ENCODE results near the gene SH2B3. TPM values are rescaled to one million over a fixed set of nuclear protein-coding genes. Genes with fewer than 3 reads are reported as not detected.

The SH2B3 gene
- total and polyA plus RNA-seq, 4 experiments from 2014 or later: 4.2 to 28.2 (median 19.8) TPM

DNA sequence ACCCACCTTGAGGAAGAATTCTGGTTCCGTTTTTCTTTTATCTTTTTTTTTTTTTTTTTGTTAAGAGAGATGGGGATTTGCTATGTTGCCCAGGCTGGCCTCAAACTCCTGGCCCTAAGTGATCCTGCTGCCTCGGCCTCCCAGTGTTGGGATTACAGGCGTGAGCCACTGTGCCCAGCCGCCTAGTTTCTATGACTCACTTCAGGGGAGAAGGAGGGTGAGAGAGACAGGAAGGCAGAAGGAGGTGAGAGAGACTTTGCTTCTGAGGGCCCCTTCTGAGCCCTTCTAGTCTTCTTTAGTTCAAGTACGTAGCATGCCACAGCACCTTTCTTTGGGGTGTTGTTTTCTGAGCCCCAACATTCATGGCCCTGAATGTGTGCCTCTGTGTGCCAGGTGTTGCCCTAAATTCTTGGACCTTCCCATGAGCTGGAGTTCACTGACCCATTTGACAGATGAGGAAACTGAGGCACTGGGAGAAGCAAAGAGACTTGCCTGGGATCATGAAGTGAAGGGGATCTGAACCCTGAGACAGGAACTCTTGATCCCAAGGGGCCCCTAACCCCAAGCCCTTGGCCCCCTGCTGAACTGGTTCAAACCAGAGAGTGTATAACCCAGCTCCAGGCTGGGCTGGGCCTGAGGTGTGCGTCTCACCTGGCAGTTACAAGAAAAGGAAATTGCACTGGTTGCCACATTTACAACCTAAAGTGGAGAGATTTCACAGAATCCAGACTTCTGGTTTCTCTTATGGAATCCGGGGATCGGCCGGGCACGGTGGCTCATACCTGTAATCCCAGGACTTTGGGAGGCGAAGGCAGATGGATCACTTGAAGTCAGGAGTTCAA lies 20.8 kb downstream of the SH2B3 start:
- Mint-ChIP-seq H3K27me3 (no peaks in the 10 kb centered on the region), H3K9me3 (no peaks in the 10 kb centered on the region), H3K4me3 (peak overlapping the region; percentile 46 to 82 (median 72)), H3K4me1 (peaks cover 47 to 89% (median 68%) of the 10 kb centered on the region in 4 donors), H3K36me3 (peaks cover 0 to 30% of the 10 kb centered on the region in 2 donors), H3K27ac (peak overlapping the region; percentile 95 to 100 (median 97))
- ChIA-PET CTCF (ENCODE audit: partially characterized antibody) (interaction anchor here (0.8 to 5.1 kb wide), 10 partner anchors 8 to 30 kb away, joined by 4 to 55 read pairs (median 5); no protein-coding TSS in a partner anchor), POLR2A (ENCODE audit: partially characterized antibody) (interaction anchor here (0.5 to 14.7 kb wide), 7 partner anchors 9 to 260 kb away, joined by 3 to 258 read pairs (median 14); partner anchors contain the start of genes ACAD10, BRAP and SH2B3)
- intact Hi-C loops (cut with micrococcal nuclease): loop anchor here (1.0 kb wide), 1 partner anchor 8 kb away; no protein-coding TSS in a partner anchor
- Histone ChIP-seq H3K36me3 (ENCODE audit: insufficient read depth, low read length) (peaks cover 1% of the 10 kb centered on the region), H3K4me1 (ENCODE audit: insufficient read depth, low read length) (peaks cover 76% of the 10 kb centered on the region), H3K4me3 (ENCODE audit: low read length in 2 of 2) (peak overlapping the region in 1 of 2 donors; percentile 30), H3K27me3 (ENCODE audit: insufficient read depth, low read length) (no peaks in the 10 kb centered on the region), H3K9me3 (ENCODE audit: control insufficient read depth in 1 of 2, low read length in 2 of 2) (no peaks in the 10 kb centered on the region), H3K27ac (ENCODE audit: low read depth, low read length) (peak overlapping the region; percentile 98)
- DNase-seq: peak in 1 of 5 donors; percentile 69

DNA sequence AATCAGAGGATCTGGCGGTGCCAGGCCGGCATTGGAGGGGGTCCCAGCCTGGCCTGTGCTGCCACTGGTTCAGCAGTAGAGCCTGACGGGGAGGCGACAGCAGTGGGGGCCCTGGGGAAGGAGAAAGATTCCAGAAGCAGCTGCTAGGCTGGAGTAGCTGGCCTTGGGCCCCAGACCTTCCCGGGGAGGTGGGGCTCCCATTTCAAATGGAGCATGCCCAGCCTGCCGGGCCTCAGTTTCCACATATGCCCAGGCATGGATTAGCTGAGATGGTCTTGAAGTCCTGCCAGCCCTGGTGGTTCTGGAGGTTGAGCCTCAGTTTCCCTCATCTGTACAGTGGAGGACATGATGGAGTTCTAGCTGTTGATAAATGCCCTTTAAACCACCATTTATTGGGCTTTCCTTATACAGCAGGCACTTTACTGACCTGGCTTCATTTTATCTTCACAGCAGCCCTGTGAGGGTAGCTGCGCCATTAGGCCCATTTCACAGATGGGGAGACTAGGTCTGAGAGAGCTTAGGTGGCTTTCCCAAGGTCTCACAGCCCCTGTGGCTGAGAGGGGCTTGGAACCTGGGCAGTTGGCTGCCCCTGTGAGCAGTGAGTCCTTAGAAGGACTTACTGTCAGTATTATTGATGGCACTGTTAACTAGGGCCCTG lies 21.8 kb downstream of the SH2B3 start:
- intact Hi-C loops (cut with micrococcal nuclease): no loop called here
- Histone ChIP-seq H3K4me3 (ENCODE audit: low read length in 2 of 2) (no peak overlapping the region), H3K27ac (ENCODE audit: low read depth, low read length) (peak overlapping the region; percentile 98), H3K36me3 (ENCODE audit: insufficient read depth, low read length) (no peaks in the 10 kb centered on the region), H3K4me1 (ENCODE audit: insufficient read depth, low read length) (peaks cover 85% of the 10 kb centered on the region), H3K27me3 (ENCODE audit: insufficient read depth, low read length) (no peaks in the 10 kb centered on the region), H3K9me3 (ENCODE audit: control insufficient read depth in 1 of 2, low read length in 2 of 2) (no peaks in the 10 kb centered on the region)
- POLR2A ChIA-PET (ENCODE audit: partially characterized antibody): interaction anchor here (0.5 to 14.7 kb wide), 6 partner anchors 8 to 137 kb away, joined by 5 to 258 read pairs (median 28); partner anchors contain the start of gene SH2B3
- Mint-ChIP-seq H3K4me1 (peaks cover 51 to 91% (median 72%) of the 10 kb centered on the region in 4 donors), H3K9me3 (no peaks in the 10 kb centered on the region), H3K27ac (peak overlapping the region; percentile 92 to 100 (median 97)), H3K27me3 (no peaks in the 10 kb centered on the region), H3K36me3 (peaks cover 0 to 26% of the 10 kb centered on the region in 2 donors), H3K4me3 (peak overlapping the region in 7 of 8 donors; percentile 17 to 89 (median 81))
- CTCF ChIA-PET (ENCODE audit: partially characterized antibody): interaction anchor here (0.8 to 5.1 kb wide), 8 partner anchors 12 to 31 kb away, joined by 4 to 55 read pairs (median 5); no protein-coding TSS in a partner anchor
- DNase-seq: no peak

DNA sequence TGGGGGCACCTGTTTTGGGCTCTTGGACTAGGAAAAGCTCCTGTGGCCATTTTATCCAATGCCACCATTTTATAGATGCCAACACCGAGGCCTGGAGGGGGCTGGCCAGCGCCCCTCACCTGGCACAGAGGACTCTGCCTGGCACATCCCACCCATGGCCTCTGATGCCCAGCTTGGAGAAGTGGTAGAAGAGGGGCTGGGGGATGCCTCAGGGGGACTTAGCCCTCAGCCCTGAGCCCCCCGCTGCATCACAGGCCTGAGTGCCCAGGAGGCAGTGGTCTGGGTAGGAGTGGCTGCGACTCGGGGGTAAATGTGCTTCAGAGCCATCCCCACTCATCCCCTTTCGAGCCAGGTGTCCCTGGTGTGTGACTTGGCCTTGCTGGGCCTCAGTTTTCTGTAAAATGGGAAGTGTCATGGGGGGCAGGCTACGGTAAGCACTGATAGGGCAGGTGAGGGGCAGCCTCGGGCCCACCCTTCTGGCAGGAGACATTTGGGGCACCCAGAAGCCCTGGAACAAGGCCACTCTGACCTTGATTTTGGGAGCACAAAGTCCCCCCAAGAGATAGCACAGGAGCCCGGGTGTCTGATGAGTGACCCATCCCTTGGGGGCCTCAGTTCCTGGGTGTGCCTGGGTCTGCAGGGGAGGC lies 22.5 kb downstream of the SH2B3 start:
- ChIA-PET CTCF (ENCODE audit: partially characterized antibody) (interaction anchor here (1.6 to 5.1 kb wide), 5 partner anchors 16 to 32 kb away, joined by 4 to 55 read pairs (median 12); no protein-coding TSS in a partner anchor), POLR2A (ENCODE audit: partially characterized antibody) (interaction anchor here (2.0 to 14.7 kb wide), 3 partner anchors 15 to 22 kb away, joined by 14 to 258 read pairs (median 107); partner anchors contain the start of gene SH2B3)
- Mint-ChIP-seq H3K27ac (peak overlapping the region; percentile 92 to 100 (median 97)), H3K4me3 (peak overlapping the region; percentile 67 to 89 (median 80)), H3K36me3 (peaks cover 0 to 29% of the 10 kb centered on the region in 2 donors), H3K27me3 (no peaks in the 10 kb centered on the region), H3K9me3 (no peaks in the 10 kb centered on the region), H3K4me1 (peaks cover 52 to 92% (median 75%) of the 10 kb centered on the region in 4 donors)
- Histone ChIP-seq H3K9me3 (ENCODE audit: control insufficient read depth in 1 of 2, low read length in 2 of 2) (no peaks in the 10 kb centered on the region), H3K4me1 (ENCODE audit: insufficient read depth, low read length) (peaks cover 92% of the 10 kb centered on the region), H3K4me3 (ENCODE audit: low read length in 2 of 2) (no peak overlapping the region), H3K27ac (ENCODE audit: low read depth, low read length) (peak overlapping the region; percentile 98), H3K27me3 (ENCODE audit: insufficient read depth, low read length) (no peaks in the 10 kb centered on the region), H3K36me3 (ENCODE audit: insufficient read depth, low read length) (no peaks in the 10 kb centered on the region)
- DNase-seq: no peak
- intact Hi-C loops (cut with micrococcal nuclease): no loop called here

DNA sequence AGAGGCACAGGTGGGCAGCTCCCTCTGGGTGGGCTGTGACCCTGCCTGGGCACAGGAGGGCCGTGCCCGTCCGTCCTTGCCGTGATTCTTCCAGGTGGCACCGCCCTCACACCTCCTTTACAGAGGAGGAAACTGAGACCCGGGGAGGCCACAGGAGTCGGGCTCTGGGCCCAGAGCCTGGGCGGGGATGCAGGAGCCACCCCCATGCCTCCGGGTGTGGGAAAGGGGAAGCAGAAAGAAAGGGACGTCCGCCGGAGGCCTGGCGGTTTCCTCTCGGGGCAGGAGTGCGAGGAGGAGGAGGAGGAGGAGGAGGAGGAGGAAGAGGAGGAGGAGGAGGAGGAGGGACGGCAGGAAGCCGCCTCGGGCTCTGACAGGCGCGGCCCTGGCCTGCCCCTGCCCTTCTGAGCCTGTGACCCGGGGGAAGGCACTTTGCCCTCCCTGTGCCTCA lies 23.0 kb downstream of the SH2B3 start:
- POLR2A ChIA-PET (ENCODE audit: partially characterized antibody): interaction anchor here (1.0 to 14.7 kb wide), 6 partner anchors 10 to 961 kb away, joined by 3 to 258 read pairs (median 15); partner anchors contain the start of genes FAM216A, GPN3 and SH2B3
- H3K9me3 Mint-ChIP-seq: no peaks in the 10 kb centered on the region
- peak overlapping the region; percentile 69 to 92 (median 89) for H3K4me3 Mint-ChIP-seq
- H3K4me1 ChIP-seq (ENCODE audit: insufficient read depth, low read length): peaks cover 97% of the 10 kb centered on the region
- H3K36me3 Mint-ChIP-seq: peaks cover 0 to 32% of the 10 kb centered on the region in 2 donors
- peaks cover 56 to 98% (median 79%) of the 10 kb centered on the region in 4 donors for H3K4me1 Mint-ChIP-seq
- H3K27me3 ChIP-seq (ENCODE audit: insufficient read depth, low read length): no peaks in the 10 kb centered on the region
- intact Hi-C loops (cut with micrococcal nuclease): no loop called here
- H3K9me3 ChIP-seq (ENCODE audit: control insufficient read depth in 1 of 2, low read length in 2 of 2): no peaks in the 10 kb centered on the region
- H3K4me3 ChIP-seq (ENCODE audit: low read length in 2 of 2): no peak overlapping the region
- no peak for DNase-seq
- H3K27ac ChIP-seq (ENCODE audit: low read depth, low read length): peak overlapping the region; percentile 98
- H3K36me3 ChIP-seq (ENCODE audit: insufficient read depth, low read length): no peaks in the 10 kb centered on the region
- CTCF ChIA-PET (ENCODE audit: partially characterized antibody): interaction anchor here (1.6 to 3.4 kb wide), 5 partner anchors 16 to 32 kb away, joined by 4 to 36 read pairs (median 11); partner anchors contain the start of gene SH2B3
- H3K27ac Mint-ChIP-seq: peak overlapping the region; percentile 96 to 100 (median 99)
- H3K27me3 Mint-ChIP-seq: no peaks in the 10 kb centered on the region

DNA sequence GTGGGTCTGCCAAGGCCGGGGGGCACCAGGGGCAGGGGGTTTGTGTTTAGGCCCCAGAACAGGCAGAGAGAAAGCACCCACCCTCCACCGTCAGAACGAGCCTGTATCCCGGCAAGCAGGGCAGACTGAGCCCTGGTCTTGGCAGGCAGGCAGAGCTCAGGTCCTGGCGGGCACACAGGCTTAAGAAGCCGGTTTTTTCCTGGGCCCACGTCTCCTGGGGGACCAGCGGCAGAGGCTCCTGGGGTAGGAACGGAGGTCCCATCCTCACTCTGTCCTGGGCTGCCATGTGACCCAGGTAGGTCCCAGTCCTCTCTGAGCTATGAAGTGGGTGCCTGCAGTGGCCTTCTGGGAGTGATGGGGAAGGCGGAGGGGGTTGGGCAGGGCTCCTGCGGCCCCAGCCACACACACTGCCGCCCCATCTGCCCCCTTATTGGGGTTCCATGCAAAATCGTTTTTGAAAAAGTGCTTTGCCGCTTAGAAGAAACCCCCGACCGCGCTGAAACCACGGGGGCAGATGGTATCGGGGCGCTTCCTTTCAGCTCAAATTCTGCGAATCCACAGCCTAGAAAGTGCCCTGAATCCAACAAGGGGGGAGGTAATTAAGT lies 24.2 kb downstream of the SH2B3 start:
- CTCF ChIA-PET (ENCODE audit: partially characterized antibody): interaction anchor here (1.0 to 3.4 kb wide), 7 partner anchors 12 to 33 kb away, joined by 3 to 36 read pairs (median 11); partner anchors contain the start of gene SH2B3
- peak; percentile 76 to 90 (median 81) for DNase-seq
- Mint-ChIP-seq H3K36me3 (peaks cover 0 to 32% of the 10 kb centered on the region in 2 donors), H3K4me1 (peaks cover 62 to 99% (median 80%) of the 10 kb centered on the region in 4 donors), H3K4me3 (peak overlapping the region; percentile 75 to 92 (median 89)), H3K27me3 (no peaks in the 10 kb centered on the region), H3K27ac (peak overlapping the region; percentile 98 to 100 (median 100)), H3K9me3 (no peaks in the 10 kb centered on the region)
- Histone ChIP-seq H3K4me3 (ENCODE audit: low read length in 2 of 2) (peak overlapping the region; percentile 56 to 59), H3K36me3 (ENCODE audit: insufficient read depth, low read length) (no peaks in the 10 kb centered on the region), H3K9me3 (ENCODE audit: control insufficient read depth in 1 of 2, low read length in 2 of 2) (no peaks in the 10 kb centered on the region), H3K4me1 (ENCODE audit: insufficient read depth, low read length) (peaks cover 98% of the 10 kb centered on the region), H3K27ac (ENCODE audit: low read depth, low read length) (peak overlapping the region; percentile 98), H3K27me3 (ENCODE audit: insufficient read depth, low read length) (no peaks in the 10 kb centered on the region)
- POLR2A ChIA-PET (ENCODE audit: partially characterized antibody): interaction anchor here (1.0 to 14.7 kb wide), 7 partner anchors 9 to 962 kb away, joined by 3 to 258 read pairs (median 10); partner anchors contain the start of genes FAM216A, GPN3 and SH2B3
- intact Hi-C loops (cut with micrococcal nuclease): loop anchor here (1.0 to 2.0 kb wide), 2 partner anchors 15 to 25 kb away; partner anchors contain the start of gene SH2B3

Data from CD4-positive, alpha-beta memory T cell (primary cell).